Fibroblast of pulmonary artery (primary cell): ENCODE measurements around the gene CACNG4.

Experiments
- DNase-seq: peaks from one replicate; pipeline ENCODE4 v3.0.0-alpha.2; 2010; ENCODE audit warnings: low read depth
- H3K4me3 ChIP-seq: replicated peaks from 2 replicates; pipeline ENCODE4 v1.5.1; 2011; ENCODE audit warnings: low read depth, mild to moderate bottlenecking, control low read depth, low read length, moderate library complexity
- CTCF ChIP-seq: IDR thresholded peaks from 2 replicates; pipeline ENCODE4 v1.5.1; 2011; ENCODE audit warnings: mild to moderate bottlenecking, control low read depth, low read length, inconsistent platforms; ENCODE audit errors: missing control alignments

CACNG4 gene

GRCh38 chr17:66966704-66967418 is 2.4 kb downstream of the CACNG4 start:
- H3K4me3 ChIP-seq: no peak overlapping the region
- no peak for TF ChIP-seq CTCF
- no peak for DNase-seq

GRCh38 chr17:66967837-66968543 is 3.5 kb downstream of the CACNG4 start:
- TF ChIP-seq CTCF: no peak
- H3K4me3 ChIP-seq: no peak overlapping the region
- DNase-seq: no peak

- TF ChIP-seq CTCF: no peak
- DNase-seq: no peak
- no peak overlapping the region for H3K4me3 ChIP-seq
Measured at GRCh38 chr17:66968916-66969315, 4.4 kb downstream of the CACNG4 start.

- no peak for DNase-seq
- no peak overlapping the region for H3K4me3 ChIP-seq
- TF ChIP-seq CTCF: no peak
Measured at GRCh38 chr17:66970140-66970539, 5.6 kb downstream of the CACNG4 start.

GRCh38 chr17:66970797-66971196 is 6.3 kb downstream of the CACNG4 start:
- DNase-seq: no peak
- no peak overlapping the region for H3K4me3 ChIP-seq
- no peak for TF ChIP-seq CTCF

GRCh38 chr17:66971264-66971663 is 6.8 kb downstream of the CACNG4 start:
- no peak for DNase-seq
- H3K4me3 ChIP-seq: no peak overlapping the region
- no peak for TF ChIP-seq CTCF
